CD4-positive, CD25-positive, alpha-beta regulatory T cell (primary cell): Measurements from ENCODE around the gene MISP. TPM values are rescaled to one million over a fixed set of nuclear protein-coding genes. Genes with fewer than 3 reads are reported as not detected.

Experiments used
- ATAC-seq, 2 donors: fragments of 150-1000 bp; cut with Tn5 transposase; one replicate each; pipeline ENCODE4 v1.10.0; 2021; ENCODE audit warnings: low read depth in 2 of 2, moderate number of reproducible peaks in 2 of 2, moderate library complexity in 1 of 2
- DNase-seq, 3 donors: peaks; one replicate each; pipeline versions ENCODE4 v3.0.0 to v3.0.0-alpha.2; 2012 to 2022; ENCODE audit warnings: mixed read lengths in 1 of 3
- H3K27ac ChIP-seq: one replicate; pipeline ENCODE4 v1.7.0; 2013; ENCODE audit warnings: mild to moderate bottlenecking, low read length; ENCODE audit not compliant: insufficient read depth, poor library complexity, severe bottlenecking
- H3K27me3 ChIP-seq: one replicate; pipeline ENCODE4 v1.7.0; 2013; ENCODE audit warnings: low read length; ENCODE audit not compliant: control insufficient read depth, insufficient read depth
- H3K36me3 ChIP-seq: one replicate; pipeline ENCODE4 v1.7.0; 2013; ENCODE audit warnings: mild to moderate bottlenecking, low read length, moderate library complexity; ENCODE audit not compliant: control insufficient read depth, insufficient read depth
- H3K4me1 ChIP-seq: 2 replicates; pipeline ENCODE4 v1.7.0; 2013; ENCODE audit warnings: mild to moderate bottlenecking, low read length; ENCODE audit not compliant: insufficient read depth, control insufficient read depth, poor library complexity, severe bottlenecking
- H3K4me3 ChIP-seq: one replicate; pipeline ENCODE4 v1.7.0; 2013; ENCODE audit warnings: low read depth, mild to moderate bottlenecking, low read length, moderate library complexity
- H3K9me3 ChIP-seq, 2 experiments: 1 replicate in 1 of 2; 2 replicates in 1 of 2; pipeline ENCODE4 v1.7.0; 2013; ENCODE audit warnings: low read length in 2 of 2, mild to moderate bottlenecking in 1 of 2, moderate library complexity in 1 of 2; ENCODE audit not compliant: control insufficient read depth in 2 of 2
- H3K27ac Mint-ChIP-seq, 3 donors: one replicate each; pipeline ENCODE4 v1.8.0; 2020 to 2022; ENCODE audit warnings: mild to moderate bottlenecking in 3 of 3, mixed read lengths in 3 of 3, moderate library complexity in 2 of 3
- H3K27me3 Mint-ChIP-seq: one replicate; pipeline ENCODE4 v1.8.0; 2022; ENCODE audit warnings: mild to moderate bottlenecking, mixed read lengths
- H3K36me3 Mint-ChIP-seq: one replicate; pipeline ENCODE4 v1.8.0; 2020; ENCODE audit warnings: mixed read lengths
- H3K4me1 Mint-ChIP-seq, 4 donors: one replicate each; pipeline ENCODE4 v1.8.0; 2020 to 2022; ENCODE audit warnings: mixed read lengths in 4 of 4, mild to moderate bottlenecking in 1 of 4
- H3K4me3 Mint-ChIP-seq, 4 donors: one replicate each; pipeline ENCODE4 v1.8.0; 2020 to 2022; ENCODE audit warnings: mild to moderate bottlenecking in 4 of 4, mixed read lengths in 4 of 4, moderate library complexity in 3 of 4
- H3K9me3 Mint-ChIP-seq, 7 donors: one replicate each; pipeline ENCODE4 v1.8.0; 2020 to 2022; ENCODE audit warnings: mixed read lengths in 7 of 7, mild to moderate bottlenecking in 3 of 7, moderate library complexity in 2 of 7
- polyA plus RNA-seq, 4 donors: library from polyadenylated mRNA; unstranded; fragments of 300-500 nt; fragmentation: Illumina TruSeq; gene quantifications; one replicate each; pipeline ENCODE4 v1.2.3, GENCODE V29; 2021
- total RNA-seq: library from RNA; stranded (reverse); gene quantifications from one replicate; pipeline ENCODE4 v1.2.3, GENCODE V29; 2022

The MISP gene
- total and polyA plus RNA-seq, 5 donors from 2014 or later = not detected

GRCh38 chr19:763869-764268 is 13.0 kb downstream of the MISP start:
- no peaks in the 10 kb centered on the region for H3K36me3 ChIP-seq
- no peaks in the 10 kb centered on the region for H3K4me1 ChIP-seq
- ATAC-seq (no peak), DNase-seq (no peak)
- H3K27me3 ChIP-seq = no peaks in the 10 kb centered on the region
- peaks cover 0 to 1% of the 10 kb centered on the region in 2 experiments for H3K9me3 ChIP-seq
- H3K27ac ChIP-seq = no peak overlapping the region
- no peak overlapping the region for H3K27ac Mint-ChIP-seq
- no peak overlapping the region for H3K4me3 Mint-ChIP-seq
- no peaks in the 10 kb centered on the region for H3K4me1 Mint-ChIP-seq
- peaks cover 0 to 7% (median 1%) of the 10 kb centered on the region in 7 donors for H3K9me3 Mint-ChIP-seq
- H3K36me3 Mint-ChIP-seq = no peaks in the 10 kb centered on the region
- peaks cover 4% of the 10 kb centered on the region for H3K27me3 Mint-ChIP-seq
- H3K4me3 ChIP-seq = no peak overlapping the region

DNA sequence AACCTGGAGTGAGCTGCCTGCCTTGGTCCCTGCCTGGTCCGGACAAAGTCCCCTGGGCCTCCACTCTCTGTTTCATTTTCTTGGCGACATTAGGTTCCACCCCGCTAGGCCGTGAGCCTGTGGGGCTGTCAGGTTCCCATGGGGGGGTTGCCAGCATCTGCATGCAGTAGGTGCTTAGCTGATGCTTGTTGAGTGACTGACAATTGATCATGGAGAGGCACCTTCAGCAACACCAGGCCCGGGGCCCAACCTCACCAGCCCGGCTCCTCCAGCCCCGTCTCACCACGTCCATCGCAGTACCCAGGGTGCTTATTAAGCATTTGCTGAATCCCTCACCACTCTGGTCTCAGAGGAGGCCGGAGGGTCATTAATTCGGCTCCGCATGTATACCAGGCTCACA is 13.4 kb downstream of the MISP start:
- DNase-seq (no peak), ATAC-seq (no peak)
- Mint-ChIP-seq H3K36me3 (no peaks in the 10 kb centered on the region), H3K9me3 (peaks cover 0 to 5% (median 1%) of the 10 kb centered on the region in 7 donors), H3K27ac (no peak overlapping the region), H3K4me3 (no peak overlapping the region), H3K27me3 (peaks cover 4% of the 10 kb centered on the region), H3K4me1 (no peaks in the 10 kb centered on the region)
- Histone ChIP-seq H3K9me3 (no peaks in the 10 kb centered on the region), H3K4me3 (no peak overlapping the region), H3K27ac (no peak overlapping the region), H3K36me3 (no peaks in the 10 kb centered on the region), H3K4me1 (no peaks in the 10 kb centered on the region), H3K27me3 (no peaks in the 10 kb centered on the region)

GRCh38 chr19:765179-765738 is 14.3 kb downstream of the MISP start:
- Mint-ChIP-seq H3K4me1 (peaks cover 0 to 4% (median 2%) of the 10 kb centered on the region in 4 donors), H3K27me3 (peaks cover 3% of the 10 kb centered on the region)

GRCh38 chr19:768424-768823 is 17.5 kb downstream of the MISP start:
- peaks cover 10% of the 10 kb centered on the region for H3K27me3 Mint-ChIP-seq
- Histone ChIP-seq H3K4me1 (no peaks in the 10 kb centered on the region), H3K27ac (no peak overlapping the region), H3K27me3 (no peaks in the 10 kb centered on the region), H3K9me3 (no peaks in the 10 kb centered on the region), H3K4me3 (no peak overlapping the region), H3K36me3 (no peaks in the 10 kb centered on the region)
- DNase-seq (no peak), ATAC-seq (no peak)
- H3K27ac Mint-ChIP-seq = no peak overlapping the region
- peaks cover 0 to 12% (median 4%) of the 10 kb centered on the region in 4 donors for H3K4me1 Mint-ChIP-seq
- H3K36me3 Mint-ChIP-seq = no peaks in the 10 kb centered on the region
- H3K4me3 Mint-ChIP-seq = no peak overlapping the region
- peaks cover 0 to under 1% (median 0%) of the 10 kb centered on the region in 7 donors for H3K9me3 Mint-ChIP-seq

More at GRCh38 chr19:765179-765738, 14.3 kb downstream of the MISP start:
- no peak overlapping the region for H3K4me3 ChIP-seq
- no peaks in the 10 kb centered on the region for H3K9me3 ChIP-seq
- ATAC-seq = no peak
- no peaks in the 10 kb centered on the region for H3K36me3 ChIP-seq
- no peak for DNase-seq
- no peak overlapping the region for H3K27ac ChIP-seq
- H3K9me3 Mint-ChIP-seq = no peaks in the 10 kb centered on the region
- no peaks in the 10 kb centered on the region for H3K27me3 ChIP-seq
- no peaks in the 10 kb centered on the region for H3K36me3 Mint-ChIP-seq
- no peak overlapping the region for H3K27ac Mint-ChIP-seq
- no peak overlapping the region for H3K4me3 Mint-ChIP-seq
- no peaks in the 10 kb centered on the region for H3K4me1 ChIP-seq

- peaks cover 0 to 12% (median 4%) of the 10 kb centered on the region in 4 donors for H3K4me1 Mint-ChIP-seq
- no peaks in the 10 kb centered on the region for H3K36me3 Mint-ChIP-seq
- ATAC-seq (no peak), DNase-seq (no peak)
- Histone ChIP-seq H3K4me3 (no peak overlapping the region), H3K27me3 (no peaks in the 10 kb centered on the region), H3K4me1 (no peaks in the 10 kb centered on the region), H3K36me3 (no peaks in the 10 kb centered on the region), H3K27ac (no peak overlapping the region), H3K9me3 (no peaks in the 10 kb centered on the region)
- H3K27me3 Mint-ChIP-seq = peaks cover 10% of the 10 kb centered on the region
- H3K9me3 Mint-ChIP-seq = peaks cover 0 to 2% (median 0%) of the 10 kb centered on the region in 7 donors
- no peak overlapping the region for H3K4me3 Mint-ChIP-seq
- no peak overlapping the region for H3K27ac Mint-ChIP-seq
These were observed 18.7 kb downstream of the MISP start for GRCh38 chr19:769616-770015.

- H3K4me3 ChIP-seq = no peak overlapping the region
- no peaks in the 10 kb centered on the region for H3K27me3 ChIP-seq
- H3K36me3 Mint-ChIP-seq = no peaks in the 10 kb centered on the region
- H3K27ac Mint-ChIP-seq = no peak overlapping the region
- peaks cover 0 to 12% (median 4%) of the 10 kb centered on the region in 4 donors for H3K4me1 Mint-ChIP-seq
- no peaks in the 10 kb centered on the region for H3K9me3 ChIP-seq
- peak in 1 of 2 donors; percentile 39 for ATAC-seq
- H3K27me3 Mint-ChIP-seq = peaks cover 10% of the 10 kb centered on the region
- peak in 2 of 3 donors; percentile 12 to 40 for DNase-seq
- H3K4me1 ChIP-seq = no peaks in the 10 kb centered on the region
- peaks cover 0 to 2% (median 0%) of the 10 kb centered on the region in 7 donors for H3K9me3 Mint-ChIP-seq
- no peak overlapping the region for H3K4me3 Mint-ChIP-seq
- no peak overlapping the region for H3K27ac ChIP-seq
- H3K36me3 ChIP-seq = no peaks in the 10 kb centered on the region
These were observed 20.4 kb downstream of the MISP start for GRCh38 chr19:771332-771785.

DNA sequence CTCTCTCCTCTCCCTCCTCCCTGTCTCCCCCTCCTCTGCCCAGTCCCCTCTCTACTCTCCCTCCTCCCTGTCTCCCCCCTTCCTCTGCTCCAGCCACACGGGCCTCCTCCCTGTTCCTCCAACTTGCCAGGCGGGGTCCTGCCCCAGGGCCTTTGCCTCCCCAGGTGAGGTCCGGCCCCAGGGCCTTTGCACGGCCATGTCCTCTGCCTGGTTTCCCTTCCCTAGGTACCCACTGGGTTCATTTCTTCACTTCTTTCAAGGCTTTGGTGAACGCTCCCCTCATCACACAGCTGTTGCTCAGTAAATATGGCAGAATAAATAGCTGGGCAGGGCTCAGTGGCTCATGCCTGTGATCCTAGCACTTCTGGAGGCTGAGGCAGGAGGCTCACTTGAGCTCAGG is 21.2 kb downstream of the MISP start:
- Mint-ChIP-seq H3K36me3 (no peaks in the 10 kb centered on the region), H3K9me3 (peaks cover 0 to 2% (median 0%) of the 10 kb centered on the region in 7 donors), H3K4me3 (no peak overlapping the region), H3K4me1 (peaks cover 0 to 12% (median 4%) of the 10 kb centered on the region in 4 donors), H3K27ac (no peak overlapping the region), H3K27me3 (peaks cover 10% of the 10 kb centered on the region)
- H3K27ac ChIP-seq = no peak overlapping the region
- H3K4me3 ChIP-seq = no peak overlapping the region
- H3K4me1 ChIP-seq = no peaks in the 10 kb centered on the region
- no peaks in the 10 kb centered on the region for H3K36me3 ChIP-seq
- H3K9me3 ChIP-seq = no peaks in the 10 kb centered on the region
- DNase-seq (no peak), ATAC-seq (no peak)
- no peaks in the 10 kb centered on the region for H3K27me3 ChIP-seq
